Body of pancreas (tissue), 4 donors: ENCODE results near the gene NKX1-2. TPM values are rescaled to one million over a fixed set of nuclear protein-coding genes. Genes with fewer than 3 reads are reported as not detected.

Experiments used
- ATAC-seq: fragments of 150-250 bp; one replicate; pipeline ENCODE4 v1.9.1; 2016
- DNase-seq, 4 donors: peaks; one replicate each; pipeline ENCODE4 v3.0.0-alpha.2; 2019
- H3K27ac ChIP-seq, 4 donors: fragments of 200-600 bp; sonication (generic); 1 replicate in 3 of 4; 2 replicates in 1 of 4; pipeline versions ENCODE4 v1.5.1 to v1.6.1; 2016 to 2019; ENCODE audit warnings: mild to moderate bottlenecking in 1 of 4, mixed read lengths in 1 of 4, moderate library complexity in 1 of 4
- H3K27me3 ChIP-seq, 2 donors: fragments of 200-600 bp; sonication (generic); one replicate each; pipeline ENCODE4 v1.6.0; 2016; ENCODE audit warnings: mild to moderate bottlenecking in 1 of 2
- H3K36me3 ChIP-seq, 2 donors: fragments of 200-600 bp; sonication (generic); replicated peaks in 1 of 2; 2 replicates each; pipeline ENCODE4 v1.5.1; 2016; ENCODE audit warnings: low read depth in 2 of 2; ENCODE audit not compliant: insufficient read depth in 1 of 2
- H3K4me1 ChIP-seq: fragments of 200-600 bp; sonication (generic); one replicate; pipeline ENCODE4 v1.6.0; 2016
- H3K4me3 ChIP-seq, 2 donors: fragments of 200-600 bp; sonication (generic); 1 replicate in 1 of 2; 2 replicates in 1 of 2; pipeline ENCODE4 v1.5.1; 2016 to 2019
- H3K9me3 ChIP-seq, 3 donors: fragments of 200-600 bp; sonication (generic); 1 replicate in 2 of 3; 2 replicates in 1 of 3; pipeline ENCODE4 v1.5.1; 2016
- POLR2A ChIP-seq, 3 donors: fragments of 450-650 bp; IDR thresholded peaks; one replicate each; pipeline ENCODE4 v1.6.1; 2016; ENCODE audit warnings: antibody characterized with exemption in 3 of 3, mild to moderate bottlenecking in 2 of 3
- WGBS, 2 donors: methylation state at CpG; one replicate each; pipeline ENCODE4 v1.1.5; 2017; 5-methylcytosine and 5-hydroxymethylcytosine counted together
- intact Hi-C: fragments of 100-400 bp; cut with DNase I; formaldehyde crosslinking; loops from one replicate; pipeline ENCODE4 v1.15.1; 2023
- total RNA-seq, 2 donors: library from RNA; depleted of rRNA; stranded (reverse); fragments of >200 nt; gene quantifications; one replicate each; pipeline ENCODE4 v1.1.0, GENCODE V29; 2016
- TF ChIP-seq, protein P1 (sequence below), 7 experiments: fragments of 450-650 bp in 4 of 7; fragments of 200-600 bp in 3 of 7; sonication (generic) in 3 of 7; IDR thresholded peaks; one replicate each; pipeline ENCODE4 v1.5.1; 2016 to 2019; ENCODE audit warnings: antibody characterized with exemption in 7 of 7

The NKX1-2 gene
- total RNA-seq, 2 donors from 2014 or later: not detected

DNA sequence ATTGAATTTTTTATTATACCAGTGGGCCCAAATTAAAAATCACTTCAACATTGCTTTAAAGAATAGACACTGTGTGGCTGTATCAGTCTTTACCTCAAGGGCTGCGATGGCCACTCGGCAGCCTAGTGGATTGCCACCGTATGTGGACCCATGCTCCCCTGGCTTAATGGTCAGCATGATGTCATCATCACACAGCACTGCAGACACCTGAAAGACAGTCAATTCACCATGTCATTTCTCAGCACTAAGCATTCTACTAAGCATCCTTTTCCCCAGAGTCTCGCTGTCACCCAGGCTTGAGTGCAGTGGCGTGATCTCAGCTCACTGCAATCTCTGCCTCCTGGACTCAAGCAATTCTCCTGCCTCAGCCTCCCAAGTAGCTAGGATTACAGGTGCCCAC, 48.2 kb downstream of the NKX1-2 start:
- DNase-seq (no peak), ATAC-seq (no peak)
- no peak for TF ChIP-seq POLR2A (IDR thresholded peaks at IDR 0.05)
- TF ChIP-seq, protein P1, sequence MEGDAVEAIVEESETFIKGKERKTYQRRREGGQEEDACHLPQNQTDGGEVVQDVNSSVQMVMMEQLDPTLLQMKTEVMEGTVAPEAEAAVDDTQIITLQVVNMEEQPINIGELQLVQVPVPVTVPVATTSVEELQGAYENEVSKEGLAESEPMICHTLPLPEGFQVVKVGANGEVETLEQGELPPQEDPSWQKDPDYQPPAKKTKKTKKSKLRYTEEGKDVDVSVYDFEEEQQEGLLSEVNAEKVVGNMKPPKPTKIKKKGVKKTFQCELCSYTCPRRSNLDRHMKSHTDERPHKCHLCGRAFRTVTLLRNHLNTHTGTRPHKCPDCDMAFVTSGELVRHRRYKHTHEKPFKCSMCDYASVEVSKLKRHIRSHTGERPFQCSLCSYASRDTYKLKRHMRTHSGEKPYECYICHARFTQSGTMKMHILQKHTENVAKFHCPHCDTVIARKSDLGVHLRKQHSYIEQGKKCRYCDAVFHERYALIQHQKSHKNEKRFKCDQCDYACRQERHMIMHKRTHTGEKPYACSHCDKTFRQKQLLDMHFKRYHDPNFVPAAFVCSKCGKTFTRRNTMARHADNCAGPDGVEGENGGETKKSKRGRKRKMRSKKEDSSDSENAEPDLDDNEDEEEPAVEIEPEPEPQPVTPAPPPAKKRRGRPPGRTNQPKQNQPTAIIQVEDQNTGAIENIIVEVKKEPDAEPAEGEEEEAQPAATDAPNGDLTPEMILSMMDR (IDR thresholded peaks at IDR 0.05): no peak
- Histone ChIP-seq H3K36me3 (peaks cover 0 to 19% of the 10 kb centered on the region in 2 donors), H3K27ac (no peak overlapping the region), H3K4me1 (no peaks in the 10 kb centered on the region), H3K4me3 (no peak overlapping the region), H3K27me3 (no peaks in the 10 kb centered on the region), H3K9me3 (no peaks in the 10 kb centered on the region)
- intact Hi-C loops: no loop called here
- 93 to 98% methylated on average over 5 of the region's 5 CpGs for WGBS, 2 donors

Other genes starting within 250 kb of the NKX1-2 start
- gene OAT, start 31.1 kb downstream of the NKX1-2 start, total RNA-seq: 10 to 100 TPM; 22.8 to 40.9 TPM
- 1 to 10 TPM; 4.9 to 9.9 TPM for gene LHPP, start 11.8 kb upstream of the NKX1-2 start, total RNA-seq